Measurements from ENCODE around the gene PDK3. TPM values are rescaled to one million over a fixed set of nuclear protein-coding genes. Genes with fewer than 3 reads are reported as not detected.

The PDK3 gene
- total RNA-seq, 2 experiments from 2014 or later = 31.7 to 32.3 TPM

DNA sequence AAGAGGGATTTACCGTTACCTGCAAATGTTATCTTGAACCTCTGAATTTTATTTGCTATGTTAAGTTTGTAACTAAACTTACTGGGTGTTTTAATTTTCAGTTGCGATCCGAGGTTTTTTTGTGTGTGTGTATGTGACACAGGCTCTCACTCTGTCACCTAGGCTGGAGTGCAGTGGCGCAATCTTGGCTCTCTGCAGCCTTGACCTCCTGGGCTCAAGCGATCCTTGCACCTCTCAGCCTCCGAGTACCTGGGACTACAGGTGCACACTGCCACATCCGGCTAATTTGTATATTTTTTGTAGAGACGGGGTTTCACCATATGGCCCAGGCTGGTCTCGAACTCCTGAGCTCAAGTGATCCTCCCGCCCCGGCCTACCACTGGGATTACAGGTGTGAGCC lies 18.5 kb downstream of the PDK3 start:
- no peak overlapping the region for H3K4me3 Mint-ChIP-seq
- no peaks in the 10 kb centered on the region for H3K27me3 Mint-ChIP-seq (ENCODE audit: low read depth)
- CTCF ChIA-PET = interaction anchor here (0.5 to 3.6 kb wide), 2 partner anchors 8 to 15 kb away, joined by 3 to 23 read pairs; no protein-coding TSS in a partner anchor
- peaks cover 50% of the 10 kb centered on the region for H3K4me1 Mint-ChIP-seq (ENCODE audit: low read depth)
- H3K36me3 Mint-ChIP-seq (ENCODE audit: low read depth) = peaks cover 8% of the 10 kb centered on the region
- no peak for DNase-seq
- H3K27ac Mint-ChIP-seq = peak overlapping the region; percentile 69
- H3K9me3 Mint-ChIP-seq = peaks cover 4% of the 10 kb centered on the region
- intact Hi-C loops (cut with micrococcal nuclease) = no loop called here

DNA sequence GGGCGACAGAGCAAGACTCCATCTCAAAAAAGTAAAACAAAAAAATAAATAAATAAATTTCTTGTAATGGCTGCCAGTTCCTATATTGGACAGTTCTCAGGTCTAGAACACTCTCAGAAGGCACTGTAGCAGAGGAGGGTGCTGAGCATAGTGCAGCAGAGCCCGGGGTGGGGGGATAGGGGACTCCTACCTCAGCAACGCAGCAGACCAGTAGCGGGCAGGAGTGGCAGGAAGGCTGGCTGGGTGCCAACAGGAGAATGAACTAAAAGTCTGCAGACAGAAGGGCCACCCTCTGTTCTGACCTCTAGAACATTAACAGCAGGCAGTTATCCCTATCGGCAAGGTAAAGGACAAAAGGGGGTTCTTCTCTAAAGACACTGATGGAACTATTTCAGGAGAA lies 20.2 kb downstream of the PDK3 start:
- Mint-ChIP-seq H3K36me3 (ENCODE audit: low read depth) (peaks cover 8% of the 10 kb centered on the region), H3K9me3 (peaks cover 4% of the 10 kb centered on the region), H3K4me3 (no peak overlapping the region), H3K27ac (no peak overlapping the region), H3K4me1 (ENCODE audit: low read depth) (peaks cover 46% of the 10 kb centered on the region), H3K27me3 (ENCODE audit: low read depth) (no peaks in the 10 kb centered on the region)
- intact Hi-C loops (cut with micrococcal nuclease) = no loop called here
- CTCF ChIA-PET = no interaction called here
- no peak for DNase-seq

DNA sequence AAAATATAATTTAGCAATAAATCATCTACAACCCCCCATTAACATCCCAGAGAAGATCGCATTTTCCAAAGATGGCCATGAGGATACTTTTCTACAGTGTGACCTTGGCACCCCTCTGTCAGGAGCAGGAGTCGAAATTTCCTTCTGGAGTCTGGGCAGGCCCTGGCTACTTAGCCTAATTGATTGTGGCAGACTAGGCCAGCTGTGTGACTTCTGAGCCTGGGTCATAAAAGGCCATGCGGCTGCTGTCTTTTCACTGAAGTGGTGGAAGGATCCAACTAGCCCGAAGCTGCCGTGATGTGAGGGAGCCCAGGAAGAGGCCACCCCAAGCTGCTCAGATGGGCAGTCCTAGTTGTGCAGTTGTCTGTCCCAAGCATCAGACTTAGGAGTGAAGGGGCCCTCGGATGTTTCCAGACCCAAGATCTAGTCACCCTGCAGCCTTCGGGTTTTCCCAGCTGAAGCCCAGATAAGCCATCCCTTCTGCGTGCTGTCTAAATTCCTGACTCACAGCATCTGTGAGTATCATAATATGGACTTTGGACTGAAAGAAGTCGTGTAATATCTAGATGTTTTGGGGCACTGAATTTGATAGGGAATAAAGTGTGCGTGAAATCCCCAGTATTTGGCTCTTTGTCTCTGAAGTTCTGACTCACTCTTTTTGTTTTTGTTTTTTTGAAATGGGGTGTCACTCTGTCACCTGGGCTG lies 21.0 kb downstream of the PDK3 start:
- no peaks in the 10 kb centered on the region for H3K27me3 Mint-ChIP-seq (ENCODE audit: low read depth)
- H3K4me3 Mint-ChIP-seq = no peak overlapping the region
- CTCF ChIA-PET = interaction anchor here (1.9 kb wide), 1 partner anchor 12 kb away, joined by 5 read pairs; no protein-coding TSS in a partner anchor
- intact Hi-C loops (cut with micrococcal nuclease) = no loop called here
- H3K27ac Mint-ChIP-seq = no peak overlapping the region
- peaks cover 47% of the 10 kb centered on the region for H3K4me1 Mint-ChIP-seq (ENCODE audit: low read depth)
- no peak for DNase-seq
- H3K36me3 Mint-ChIP-seq (ENCODE audit: low read depth) = peaks cover 6% of the 10 kb centered on the region
- peaks cover 4% of the 10 kb centered on the region for H3K9me3 Mint-ChIP-seq

DNA sequence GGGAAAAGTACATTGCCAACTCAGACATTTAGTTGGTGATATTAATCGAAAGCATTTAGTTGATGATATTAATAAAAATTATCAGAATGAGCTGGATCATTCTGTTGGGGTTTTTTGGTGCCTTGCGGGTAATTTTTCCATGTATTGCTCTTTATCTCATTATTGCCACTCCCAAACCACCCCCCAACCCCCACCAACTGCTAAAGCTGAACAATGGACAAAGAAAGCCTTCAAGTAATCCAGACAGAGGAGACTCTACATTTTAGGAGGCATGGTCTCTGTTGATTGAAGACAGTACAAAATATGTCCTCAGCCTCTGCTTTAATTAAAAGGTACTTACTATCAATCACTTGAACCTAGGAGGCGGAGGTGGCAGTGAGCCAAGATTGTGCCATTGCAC lies 22.5 kb downstream of the PDK3 start:
- Mint-ChIP-seq H3K27ac (no peak overlapping the region), H3K4me1 (ENCODE audit: low read depth) (peaks cover 38% of the 10 kb centered on the region), H3K36me3 (ENCODE audit: low read depth) (no peaks in the 10 kb centered on the region), H3K9me3 (no peaks in the 10 kb centered on the region), H3K27me3 (ENCODE audit: low read depth) (no peaks in the 10 kb centered on the region), H3K4me3 (no peak overlapping the region)
- no peak for DNase-seq
- CTCF ChIA-PET = interaction anchor here (0.8 to 1.9 kb wide), 2 partner anchors 10 to 11 kb away, joined by 4 to 5 read pairs; no protein-coding TSS in a partner anchor
- intact Hi-C loops (cut with micrococcal nuclease) = no loop called here

DNA sequence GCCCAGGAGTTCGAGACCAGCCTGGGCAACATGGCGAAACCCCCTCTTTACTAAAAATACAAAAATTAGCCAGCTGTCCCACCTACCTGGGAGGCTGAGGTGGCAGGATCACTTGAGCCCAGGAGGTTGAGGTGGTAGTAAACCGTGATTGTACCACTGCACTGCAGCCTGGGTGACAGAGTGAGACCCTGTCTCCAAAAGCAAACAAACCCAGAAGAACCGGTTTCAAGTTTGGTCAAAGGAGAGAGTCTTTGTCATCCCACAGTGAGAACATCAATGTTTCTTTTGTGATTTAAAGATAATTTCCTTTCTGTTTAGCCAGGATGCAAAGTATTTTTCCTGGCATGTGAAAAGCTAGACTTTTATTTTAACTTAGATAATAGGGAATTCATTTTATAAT lies 26.7 kb downstream of the PDK3 start:
- no peaks in the 10 kb centered on the region for H3K36me3 Mint-ChIP-seq (ENCODE audit: low read depth)
- peaks cover 39% of the 10 kb centered on the region for H3K4me1 Mint-ChIP-seq (ENCODE audit: low read depth)
- H3K9me3 Mint-ChIP-seq = no peaks in the 10 kb centered on the region
- H3K27me3 Mint-ChIP-seq (ENCODE audit: low read depth) = no peaks in the 10 kb centered on the region
- H3K27ac Mint-ChIP-seq = no peak overlapping the region
- DNase-seq = no peak
- CTCF ChIA-PET = no interaction called here
- no peak overlapping the region for H3K4me3 Mint-ChIP-seq
- intact Hi-C loops (cut with micrococcal nuclease) = no loop called here

DNA sequence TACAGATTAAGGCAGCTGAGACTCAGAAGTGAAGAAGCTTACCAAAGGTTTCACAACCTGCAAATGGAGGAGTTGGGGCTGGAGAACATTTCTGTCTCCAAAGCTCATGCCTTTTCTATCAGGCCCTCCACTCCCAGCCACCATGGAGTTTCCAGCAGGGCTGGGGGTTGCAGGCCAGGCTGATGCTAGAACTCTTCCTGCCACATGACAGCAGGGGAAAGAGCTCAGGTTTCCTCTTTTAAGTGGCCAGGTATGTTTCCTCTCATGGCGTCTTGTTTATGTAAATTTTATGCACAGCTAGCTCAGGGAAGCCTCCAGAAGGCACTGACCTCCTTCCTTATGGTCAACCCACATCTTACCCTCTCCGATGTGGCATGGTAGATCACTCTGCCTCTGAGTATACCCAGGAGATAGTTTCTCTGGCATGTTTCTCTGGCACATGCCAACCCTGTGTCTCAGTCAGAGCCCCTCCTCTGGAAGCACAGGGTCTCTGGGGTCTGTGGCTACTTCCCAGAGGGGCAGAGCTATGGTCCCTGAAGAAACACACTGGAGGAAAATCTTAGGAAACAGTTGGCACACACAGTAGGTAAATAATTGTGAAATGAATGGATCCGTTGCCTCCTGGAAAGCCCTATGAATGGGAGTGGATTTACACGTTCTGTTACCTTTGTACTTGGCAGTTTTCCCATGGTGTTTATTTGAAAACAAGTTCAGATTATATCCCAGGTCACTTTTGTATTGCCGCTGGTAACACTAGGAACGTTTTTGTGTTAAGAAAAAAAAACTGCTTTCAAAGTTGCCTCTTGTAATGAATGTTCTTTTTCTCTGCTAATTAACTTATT lies 28.9 kb downstream of the PDK3 start:
- intact Hi-C loops (cut with micrococcal nuclease) = no loop called here
- DNase-seq = no peak
- H3K9me3 Mint-ChIP-seq = no peaks in the 10 kb centered on the region
- no peak overlapping the region for H3K4me3 Mint-ChIP-seq
- H3K27me3 Mint-ChIP-seq (ENCODE audit: low read depth) = no peaks in the 10 kb centered on the region
- peak overlapping the region; percentile 41 for H3K27ac Mint-ChIP-seq
- CTCF ChIA-PET = interaction anchor here (1.7 kb wide), 1 partner anchor 98 kb away, joined by 7 read pairs; no protein-coding TSS in a partner anchor
- peaks cover 45% of the 10 kb centered on the region for H3K4me1 Mint-ChIP-seq (ENCODE audit: low read depth)
- no peaks in the 10 kb centered on the region for H3K36me3 Mint-ChIP-seq (ENCODE audit: low read depth)

DNA sequence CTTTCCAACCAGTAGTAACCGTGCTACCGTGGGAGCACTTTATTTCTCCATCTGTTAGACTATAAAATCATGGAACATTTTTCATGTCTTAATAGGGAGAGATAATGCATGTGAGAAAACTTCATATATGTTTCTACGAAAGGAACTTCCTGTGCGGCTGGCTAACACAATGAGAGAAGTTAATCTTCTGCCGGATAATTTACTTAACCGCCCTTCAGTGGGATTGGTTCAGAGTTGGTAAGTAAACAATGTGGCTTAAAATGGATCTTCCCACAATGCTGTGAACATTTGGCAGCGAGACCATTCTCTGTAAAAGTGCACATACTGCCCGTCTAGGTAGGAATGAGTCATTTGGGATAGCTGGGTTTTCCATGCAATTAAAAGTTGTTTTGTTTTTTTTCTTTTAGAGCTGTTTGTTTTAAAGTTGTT lies 29.6 kb downstream of the PDK3 start:
- CTCF ChIA-PET = interaction anchor here (1.7 kb wide), 1 partner anchor 99 kb away, joined by 7 read pairs; no protein-coding TSS in a partner anchor
- intact Hi-C loops (cut with micrococcal nuclease) = loop anchor here (5.0 kb wide), 1 partner anchor 232 kb away; no protein-coding TSS in a partner anchor
- H3K4me3 Mint-ChIP-seq = no peak overlapping the region
- H3K9me3 Mint-ChIP-seq = no peaks in the 10 kb centered on the region
- H3K27ac Mint-ChIP-seq = peak overlapping the region; percentile 36
- no peaks in the 10 kb centered on the region for H3K36me3 Mint-ChIP-seq (ENCODE audit: low read depth)
- no peak for DNase-seq
- H3K4me1 Mint-ChIP-seq (ENCODE audit: low read depth) = peaks cover 45% of the 10 kb centered on the region
- H3K27me3 Mint-ChIP-seq (ENCODE audit: low read depth) = no peaks in the 10 kb centered on the region

DNA sequence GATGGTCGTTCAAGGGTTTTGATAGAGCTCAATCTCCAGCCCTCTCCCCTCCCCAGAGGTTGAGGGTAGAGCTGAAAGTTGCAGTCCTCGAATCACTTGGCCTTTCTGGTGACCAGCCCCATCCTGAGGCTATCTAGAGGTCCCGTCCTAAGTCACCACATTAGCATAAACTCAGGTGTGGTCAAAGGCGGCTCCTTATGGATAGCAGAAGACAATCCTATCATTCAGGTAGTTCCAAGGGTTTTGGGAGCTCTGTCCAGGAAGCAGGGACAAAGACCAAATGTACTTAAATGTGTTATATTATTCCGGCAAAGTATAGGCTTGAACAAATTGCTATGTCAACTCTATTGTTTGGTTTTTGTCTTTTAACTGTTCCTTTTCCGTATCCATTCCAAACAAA lies 30.6 kb downstream of the PDK3 start:
- Mint-ChIP-seq H3K27me3 (ENCODE audit: low read depth) (no peaks in the 10 kb centered on the region), H3K4me1 (ENCODE audit: low read depth) (peaks cover 39% of the 10 kb centered on the region), H3K27ac (no peak overlapping the region), H3K4me3 (no peak overlapping the region), H3K9me3 (no peaks in the 10 kb centered on the region), H3K36me3 (ENCODE audit: low read depth) (no peaks in the 10 kb centered on the region)
- intact Hi-C loops (cut with micrococcal nuclease) = loop anchor here (5.0 kb wide), 1 partner anchor 233 kb away; no protein-coding TSS in a partner anchor
- CTCF ChIA-PET = interaction anchor here (1.7 kb wide), 1 partner anchor 100 kb away, joined by 7 read pairs; no protein-coding TSS in a partner anchor
- no peak for DNase-seq

DNA sequence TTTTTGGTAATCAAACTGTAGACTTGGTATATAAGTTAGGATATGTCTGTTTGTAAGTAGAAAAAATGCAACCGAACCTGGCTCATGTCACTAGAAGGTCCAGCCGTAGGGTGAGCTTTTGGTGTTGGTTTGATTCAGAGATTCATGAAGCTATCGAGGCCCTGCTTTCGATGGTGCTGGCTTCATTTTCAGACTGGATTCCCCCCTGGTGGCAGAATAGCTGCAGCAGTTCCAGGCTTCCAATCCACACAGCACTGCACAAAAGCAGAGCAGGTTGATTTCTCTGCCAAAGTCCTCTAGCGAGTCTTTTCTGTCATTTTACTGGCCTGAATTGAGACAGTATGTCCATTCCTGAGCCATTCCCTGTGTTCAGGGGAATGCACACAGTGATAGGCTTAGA lies 33.1 kb downstream of the PDK3 start:
- H3K4me3 Mint-ChIP-seq = no peak overlapping the region
- H3K9me3 Mint-ChIP-seq = no peaks in the 10 kb centered on the region
- CTCF ChIA-PET = interaction anchor here (0.6 to 4.6 kb wide), 15 partner anchors 11 to 384 kb away, joined by 3 to 103 read pairs (median 5); no protein-coding TSS in a partner anchor
- DNase-seq = peak; percentile 43
- no peaks in the 10 kb centered on the region for H3K36me3 Mint-ChIP-seq (ENCODE audit: low read depth)
- H3K4me1 Mint-ChIP-seq (ENCODE audit: low read depth) = peaks cover 32% of the 10 kb centered on the region
- H3K27ac Mint-ChIP-seq = no peak overlapping the region
- intact Hi-C loops (cut with micrococcal nuclease) = loop anchor here (1.0 to 5.0 kb wide), 2 partner anchors 103 to 236 kb away; no protein-coding TSS in a partner anchor
- H3K27me3 Mint-ChIP-seq (ENCODE audit: low read depth) = no peaks in the 10 kb centered on the region

DNA sequence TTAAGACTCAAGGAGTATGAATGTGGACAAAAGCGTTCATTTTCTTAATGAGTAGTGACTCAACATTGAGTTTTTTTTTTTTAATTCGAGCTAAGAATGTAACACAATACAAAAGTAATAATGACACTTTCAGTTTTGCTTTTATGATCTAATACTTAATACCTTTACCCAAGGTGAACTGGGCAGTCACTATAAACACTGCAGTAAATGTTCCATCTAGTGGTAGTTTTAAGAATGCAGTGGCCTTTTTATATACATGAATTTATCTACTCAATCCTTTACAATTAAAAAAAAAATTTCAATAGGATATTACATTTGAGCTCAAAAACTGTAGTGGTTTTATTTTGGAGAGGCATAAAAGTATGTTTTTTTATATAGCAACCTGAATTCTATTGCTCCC lies 33.9 kb downstream of the PDK3 start:
- H3K36me3 Mint-ChIP-seq (ENCODE audit: low read depth) = no peaks in the 10 kb centered on the region
- H3K27me3 Mint-ChIP-seq (ENCODE audit: low read depth) = no peaks in the 10 kb centered on the region
- H3K9me3 Mint-ChIP-seq = no peaks in the 10 kb centered on the region
- DNase-seq = no peak
- intact Hi-C loops (cut with micrococcal nuclease) = loop anchor here (1.0 to 5.0 kb wide), 6 partner anchors 14 to 237 kb away; partner anchors contain the start of gene PDK3
- peaks cover 24% of the 10 kb centered on the region for H3K4me1 Mint-ChIP-seq (ENCODE audit: low read depth)
- no peak overlapping the region for H3K27ac Mint-ChIP-seq
- no peak overlapping the region for H3K4me3 Mint-ChIP-seq
- CTCF ChIA-PET = interaction anchor here (0.6 to 4.6 kb wide), 19 partner anchors 11 to 384 kb away, joined by 3 to 103 read pairs (median 4); no protein-coding TSS in a partner anchor

DNA sequence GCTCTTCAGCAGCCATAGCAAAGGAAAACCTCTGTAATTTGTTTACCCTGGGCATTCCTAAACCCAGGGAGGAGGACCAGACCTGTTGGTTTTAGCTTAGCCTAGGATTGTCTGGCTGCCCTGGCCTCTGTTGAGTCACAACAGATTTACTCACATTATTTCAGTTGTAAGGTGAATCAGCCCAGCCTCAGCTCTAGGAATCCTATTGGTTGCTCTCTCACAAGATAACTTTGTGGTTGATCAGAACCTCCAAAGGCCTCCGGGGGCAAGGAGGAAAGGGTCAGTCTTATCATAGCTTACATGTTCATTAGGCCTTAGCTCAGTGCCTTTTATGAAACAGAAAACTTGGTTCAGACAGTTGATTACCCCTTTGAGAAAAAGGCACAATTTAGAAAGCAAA lies 41.0 kb downstream of the PDK3 start:
- peak overlapping the region; percentile 46 for H3K27ac Mint-ChIP-seq
- CTCF ChIA-PET = interaction anchor here (0.7 to 1.1 kb wide), 2 partner anchors 109 to 1354 kb away, joined by 5 read pairs; no protein-coding TSS in a partner anchor
- no peaks in the 10 kb centered on the region for H3K27me3 Mint-ChIP-seq (ENCODE audit: low read depth)
- H3K9me3 Mint-ChIP-seq = no peaks in the 10 kb centered on the region
- H3K4me3 Mint-ChIP-seq = no peak overlapping the region
- DNase-seq = peak; percentile 41
- H3K36me3 Mint-ChIP-seq (ENCODE audit: low read depth) = peaks cover 13% of the 10 kb centered on the region
- H3K4me1 Mint-ChIP-seq (ENCODE audit: low read depth) = peaks cover 15% of the 10 kb centered on the region
- intact Hi-C loops (cut with micrococcal nuclease) = no loop called here

DNA sequence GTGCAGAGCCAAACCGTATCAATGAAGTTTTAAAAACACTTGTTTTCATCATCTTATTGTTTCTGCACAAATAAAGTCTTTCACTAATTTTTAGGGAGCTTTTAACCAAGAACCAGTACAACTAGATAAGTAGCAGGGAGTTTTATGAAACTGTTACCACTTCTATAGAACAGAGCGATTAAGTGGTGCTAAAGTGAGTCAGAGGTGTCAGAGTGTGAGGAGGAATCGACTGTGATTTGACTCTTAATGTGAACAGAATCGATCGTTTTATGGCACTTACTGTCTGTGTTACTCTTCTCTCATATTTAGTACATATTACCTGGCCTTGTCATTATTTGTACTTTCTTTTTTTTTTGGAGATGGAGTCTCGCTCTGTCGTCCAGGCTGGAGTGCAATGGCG lies 43.3 kb downstream of the PDK3 start:
- peaks cover 22% of the 10 kb centered on the region for H3K4me1 Mint-ChIP-seq (ENCODE audit: low read depth)
- peaks cover 17% of the 10 kb centered on the region for H3K36me3 Mint-ChIP-seq (ENCODE audit: low read depth)
- no peaks in the 10 kb centered on the region for H3K9me3 Mint-ChIP-seq
- CTCF ChIA-PET = no interaction called here
- no peak for DNase-seq
- H3K27me3 Mint-ChIP-seq (ENCODE audit: low read depth) = no peaks in the 10 kb centered on the region
- intact Hi-C loops (cut with micrococcal nuclease) = no loop called here
- no peak overlapping the region for H3K27ac Mint-ChIP-seq
- no peak overlapping the region for H3K4me3 Mint-ChIP-seq

All from activated naive CD4-positive, alpha-beta T cell treated with anti-CD3 and anti-CD28 coated beads for 36 hours (primary cell).